ENCODE data around the gene CP. TPM values are rescaled to one million over a fixed set of nuclear protein-coding genes. Genes with fewer than 3 reads are reported as not detected.

CP gene
- total RNA-seq, 5 donors from 2014 or later (not counting 1 experiment from before 2014, with no cell fraction given), result 0.69 to 1.9 (median 0.73) TPM; not detected in 2

DNA sequence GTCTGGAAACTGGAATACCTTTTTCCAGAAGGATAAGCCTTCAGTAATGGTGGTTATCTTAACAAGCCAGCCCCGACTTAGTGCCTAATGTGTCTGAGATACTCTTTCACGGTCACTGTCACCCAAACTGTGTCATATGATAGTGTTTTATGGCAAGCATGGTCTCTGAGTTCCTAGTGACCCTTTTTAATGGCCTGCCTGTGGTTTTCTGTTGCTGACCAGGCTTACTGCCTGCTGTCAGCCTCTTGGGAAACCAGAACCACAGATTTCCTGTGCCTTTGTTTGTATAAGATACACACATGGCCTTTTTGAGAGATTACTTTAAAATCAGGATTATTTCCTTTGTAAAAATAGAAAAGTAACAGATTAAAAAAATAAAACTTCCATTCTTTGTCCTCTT, 69.8 kb downstream of the CP start:
- H3K9me3 ChIP-seq, result no peaks in the 10 kb centered on the region
- H3K27me3 Mint-ChIP-seq, result no peaks in the 10 kb centered on the region
- ChIA-PET POLR2A (no interaction called here), CTCF (interaction anchor here (0.5 to 1.5 kb wide), 2 partner anchors 27 to 31 kb away, joined by 5 read pairs; no protein-coding TSS in a partner anchor)
- H3K4me1 Mint-ChIP-seq, result peaks cover 5 to 20% (median 11%) of the 10 kb centered on the region in 3 donors
- H3K36me3 ChIP-seq (ENCODE audit: control insufficient read depth in 2 of 2, extremely low read depth in 1 of 2, insufficient read depth in 1 of 2, low read length in 1 of 2), result peaks cover 0 to 46% of the 10 kb centered on the region in 2 donors
- H3K27ac Mint-ChIP-seq, result peak overlapping the region in 1 of 2 donors; percentile 25
- H3K27me3 ChIP-seq (replicated peaks in 1 of 2; ENCODE audit: control insufficient read depth in 2 of 2, extremely low read depth in 1 of 2, insufficient read depth in 2 of 2, low read length in 1 of 2), result no peaks in the 10 kb centered on the region
- peaks cover 3 to 8% of the 10 kb centered on the region in 2 experiments for H3K4me1 ChIP-seq (ENCODE audit: control insufficient read depth in 1 of 2, extremely low read depth in 1 of 2, insufficient read depth in 2 of 2, low read length in 2 of 2)
- WGBS (ENCODE audit: insufficient coverage), result no CpG with 5 or more reads among the region's 2 CpGs
- DNase-seq, result no peak
- no peak for ATAC-seq (replicated peaks in 1 of 4)
- H3K27ac ChIP-seq (ENCODE audit: low read length), result no peak overlapping the region
- H3K9me3 Mint-ChIP-seq, result no peaks in the 10 kb centered on the region
- peaks cover 48% of the 10 kb centered on the region for H3K36me3 Mint-ChIP-seq
- no peak overlapping the region for H3K4me3 Mint-ChIP-seq
- no peak overlapping the region for H3K4me3 ChIP-seq (ENCODE audit: control insufficient read depth in 1 of 2, extremely low read depth in 1 of 2, low read length in 1 of 2)

DNA sequence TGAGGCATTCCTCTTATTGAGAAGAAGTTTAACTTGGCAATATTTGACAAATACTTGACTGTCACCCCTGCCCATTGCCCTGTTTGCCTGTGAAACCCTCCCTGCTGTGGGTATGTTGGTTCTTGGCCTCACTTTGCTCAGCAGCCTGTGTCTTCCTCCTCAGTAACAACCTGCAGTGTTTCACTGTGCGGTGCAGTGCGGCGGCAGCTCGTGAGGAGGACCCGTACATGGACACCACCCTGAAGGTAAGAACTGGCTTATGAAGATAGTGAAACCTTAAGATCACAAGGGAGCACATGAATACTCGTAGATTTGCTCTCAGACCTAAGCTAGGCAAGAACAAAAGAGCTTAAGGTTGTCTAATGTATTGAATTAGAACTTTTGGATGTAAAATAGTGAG, 71.2 kb downstream of the CP start:
- DNase-seq (no peak), ATAC-seq (replicated peaks in 1 of 4) (no peak)
- Mint-ChIP-seq H3K27me3 (no peaks in the 10 kb centered on the region), H3K9me3 (no peaks in the 10 kb centered on the region), H3K36me3 (peaks cover 43% of the 10 kb centered on the region), H3K4me3 (no peak overlapping the region), H3K4me1 (peaks cover 5 to 20% (median 11%) of the 10 kb centered on the region in 3 donors), H3K27ac (no peak overlapping the region)
- Histone ChIP-seq H3K4me1 (ENCODE audit: control insufficient read depth in 1 of 2, extremely low read depth in 1 of 2, insufficient read depth in 2 of 2, low read length in 2 of 2) (peaks cover 12 to 14% of the 10 kb centered on the region in 2 experiments), H3K27me3 (replicated peaks in 1 of 2; ENCODE audit: control insufficient read depth in 2 of 2, extremely low read depth in 1 of 2, insufficient read depth in 2 of 2, low read length in 1 of 2) (no peaks in the 10 kb centered on the region), H3K27ac (ENCODE audit: low read length) (no peak overlapping the region), H3K9me3 (no peaks in the 10 kb centered on the region), H3K4me3 (ENCODE audit: control insufficient read depth in 1 of 2, extremely low read depth in 1 of 2, low read length in 1 of 2) (no peak overlapping the region), H3K36me3 (ENCODE audit: control insufficient read depth in 2 of 2, extremely low read depth in 1 of 2, insufficient read depth in 1 of 2, low read length in 1 of 2) (peaks cover 0 to 38% of the 10 kb centered on the region in 2 donors)
- WGBS (ENCODE audit: insufficient coverage), result 100% methylated on average over 5 of the region's 6 CpGs
- ChIA-PET POLR2A (no interaction called here), CTCF (interaction anchor here in 1 of 2 donors (1.5 kb wide), 1 partner anchor 30 kb away, joined by 5 read pairs; no protein-coding TSS in a partner anchor)

DNA sequence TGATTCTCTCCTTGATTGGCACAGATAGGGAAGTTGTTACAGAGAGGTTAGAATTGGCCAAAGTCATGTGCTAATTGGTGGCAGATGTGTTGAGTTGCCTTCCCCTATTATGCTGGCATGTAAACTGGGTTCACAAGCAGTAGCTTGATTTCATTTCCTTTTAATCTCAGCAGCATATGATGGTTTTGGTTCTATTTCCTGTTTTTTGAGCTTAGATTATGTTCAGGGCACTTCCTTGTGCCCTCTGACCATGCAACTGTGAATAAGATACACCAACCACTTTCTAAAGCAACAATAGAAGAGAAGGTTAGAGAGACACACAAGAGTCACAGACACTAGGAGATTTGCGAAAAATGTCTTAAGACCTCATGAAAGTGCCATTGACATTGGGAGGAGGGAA, 75.7 kb downstream of the CP start:
- DNase-seq, result peak in 2 of 35 experiments; percentile 5 to 7
- H3K4me3 ChIP-seq (ENCODE audit: control insufficient read depth in 1 of 2, extremely low read depth in 1 of 2, low read length in 1 of 2), result no peak overlapping the region
- H3K4me1 ChIP-seq (ENCODE audit: control insufficient read depth in 1 of 2, extremely low read depth in 1 of 2, insufficient read depth in 2 of 2, low read length in 2 of 2), result peaks cover 9 to 15% of the 10 kb centered on the region in 2 experiments
- H3K27me3 Mint-ChIP-seq, result no peaks in the 10 kb centered on the region
- ATAC-seq (replicated peaks in 1 of 4), result peak; percentile 43 to 89 (median 70)
- no peaks in the 10 kb centered on the region for H3K9me3 Mint-ChIP-seq
- peak overlapping the region; percentile 56 for H3K27ac ChIP-seq (ENCODE audit: low read length)
- CTCF ChIA-PET, result interaction anchor here (0.5 to 1.1 kb wide), 4 partner anchors 15 to 131 kb away, joined by 3 to 4 read pairs (median 4); partner anchors contain the start of gene HPS3 (in 1 of the 2)
- WGBS (ENCODE audit: insufficient coverage), result no CpG with 5 or more reads among the region's 1 CpG
- peaks cover 43% of the 10 kb centered on the region for H3K36me3 Mint-ChIP-seq
- POLR2A ChIA-PET, result interaction anchor here in 1 of 2 donors (1.0 kb wide), 1 partner anchor 16 kb away, joined by 3 read pairs; no protein-coding TSS in a partner anchor
- no peak overlapping the region for H3K4me3 Mint-ChIP-seq
- peaks cover 5 to 41% of the 10 kb centered on the region in 2 donors for H3K36me3 ChIP-seq (ENCODE audit: control insufficient read depth in 2 of 2, extremely low read depth in 1 of 2, insufficient read depth in 1 of 2, low read length in 1 of 2)
- H3K27me3 ChIP-seq (replicated peaks in 1 of 2; ENCODE audit: control insufficient read depth in 2 of 2, extremely low read depth in 1 of 2, insufficient read depth in 2 of 2, low read length in 1 of 2), result no peaks in the 10 kb centered on the region
- H3K27ac Mint-ChIP-seq, result no peak overlapping the region
- no peaks in the 10 kb centered on the region for H3K9me3 ChIP-seq
- peaks cover 9 to 17% (median 12%) of the 10 kb centered on the region in 3 donors for H3K4me1 Mint-ChIP-seq

DNA sequence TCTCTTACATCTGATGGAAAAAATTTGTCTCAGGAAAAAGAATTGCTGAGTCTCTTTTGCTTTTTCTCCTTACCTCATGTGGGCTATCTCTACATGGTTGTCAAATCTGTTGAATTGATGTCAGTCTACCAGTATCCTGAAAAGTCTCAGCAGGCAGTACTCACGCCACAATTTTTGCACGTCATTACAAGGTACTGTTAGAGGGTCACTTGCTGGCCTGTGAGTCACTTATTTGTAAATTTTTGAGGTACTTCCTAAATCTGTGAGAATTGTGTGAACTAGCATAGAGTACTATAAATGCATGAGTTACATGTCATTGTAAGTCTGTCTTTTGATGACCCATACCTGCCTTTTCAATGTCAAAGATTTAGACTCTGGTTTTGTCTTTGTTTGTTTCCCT, 76.3 kb downstream of the CP start:
- Mint-ChIP-seq H3K36me3 (peaks cover 40% of the 10 kb centered on the region), H3K27ac (no peak overlapping the region), H3K4me3 (peak overlapping the region in 1 of 3 donors; percentile 2), H3K4me1 (peaks cover 9 to 15% (median 12%) of the 10 kb centered on the region in 3 donors), H3K27me3 (no peaks in the 10 kb centered on the region), H3K9me3 (no peaks in the 10 kb centered on the region)
- ChIA-PET POLR2A (interaction anchor here in 1 of 2 donors (1.0 kb wide), 1 partner anchor 15 kb away, joined by 3 read pairs; no protein-coding TSS in a partner anchor), CTCF (interaction anchor here (0.5 to 1.1 kb wide), 4 partner anchors 15 to 132 kb away, joined by 3 to 4 read pairs (median 4); partner anchors contain the start of gene HPS3 (in 1 of the 2))
- DNase-seq, result peak in 1 of 35 experiments; percentile 8
- H3K4me1 ChIP-seq (ENCODE audit: control insufficient read depth in 1 of 2, extremely low read depth in 1 of 2, insufficient read depth in 2 of 2, low read length in 2 of 2), result peaks cover 9 to 15% of the 10 kb centered on the region in 2 experiments
- no peaks in the 10 kb centered on the region for H3K9me3 ChIP-seq
- peaks cover 5 to 38% of the 10 kb centered on the region in 2 donors for H3K36me3 ChIP-seq (ENCODE audit: control insufficient read depth in 2 of 2, extremely low read depth in 1 of 2, insufficient read depth in 1 of 2, low read length in 1 of 2)
- H3K4me3 ChIP-seq (ENCODE audit: control insufficient read depth in 1 of 2, extremely low read depth in 1 of 2, low read length in 1 of 2), result no peak overlapping the region
- 100% methylated on average over 2 of the region's 2 CpGs for WGBS (ENCODE audit: insufficient coverage)
- no peaks in the 10 kb centered on the region for H3K27me3 ChIP-seq (replicated peaks in 1 of 2; ENCODE audit: control insufficient read depth in 2 of 2, extremely low read depth in 1 of 2, insufficient read depth in 2 of 2, low read length in 1 of 2)
- peak overlapping the region; percentile 56 for H3K27ac ChIP-seq (ENCODE audit: low read length)
- no peak for ATAC-seq (replicated peaks in 1 of 4)

DNA sequence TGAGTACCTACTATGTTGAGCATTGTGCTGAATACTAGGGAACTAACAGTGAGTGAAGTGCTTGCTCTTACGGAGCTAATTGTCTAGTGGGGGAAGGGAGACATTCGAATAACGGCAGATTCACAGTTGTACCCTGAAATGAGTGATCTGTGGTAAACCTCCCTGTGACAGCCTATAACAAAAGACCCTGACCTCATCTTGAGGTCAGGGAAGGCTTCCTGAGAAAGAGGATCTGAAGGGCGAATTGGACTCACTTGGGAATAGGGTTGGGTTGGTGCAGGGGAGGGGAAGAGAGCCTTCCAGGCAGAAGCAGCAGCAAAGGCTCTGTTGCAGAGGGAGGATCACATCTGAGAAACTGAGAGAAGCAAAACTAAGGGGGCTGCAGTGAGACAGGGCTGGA, 78.9 kb downstream of the CP start:
- H3K27me3 Mint-ChIP-seq, result no peaks in the 10 kb centered on the region
- peaks cover 29% of the 10 kb centered on the region for H3K36me3 Mint-ChIP-seq
- POLR2A ChIA-PET, result no interaction called here
- H3K27me3 ChIP-seq (replicated peaks in 1 of 2; ENCODE audit: control insufficient read depth in 2 of 2, extremely low read depth in 1 of 2, insufficient read depth in 2 of 2, low read length in 1 of 2), result no peaks in the 10 kb centered on the region
- no peak overlapping the region for H3K4me3 ChIP-seq (ENCODE audit: control insufficient read depth in 1 of 2, extremely low read depth in 1 of 2, low read length in 1 of 2)
- peaks cover 12 to 24% (median 23%) of the 10 kb centered on the region in 3 donors for H3K4me1 Mint-ChIP-seq
- H3K36me3 ChIP-seq (ENCODE audit: control insufficient read depth in 2 of 2, extremely low read depth in 1 of 2, insufficient read depth in 1 of 2, low read length in 1 of 2), result peaks cover 5 to 27% of the 10 kb centered on the region in 2 donors
- H3K27ac Mint-ChIP-seq, result no peak overlapping the region
- WGBS (ENCODE audit: insufficient coverage), result 100% methylated on average over 1 of the region's 4 CpGs
- H3K4me1 ChIP-seq (ENCODE audit: control insufficient read depth in 1 of 2, extremely low read depth in 1 of 2, insufficient read depth in 2 of 2, low read length in 2 of 2), result peaks cover 9 to 15% of the 10 kb centered on the region in 2 experiments
- ATAC-seq (replicated peaks in 1 of 4) (no peak), DNase-seq (no peak)
- CTCF ChIA-PET, result no interaction called here
- no peaks in the 10 kb centered on the region for H3K9me3 ChIP-seq
- no peak overlapping the region for H3K27ac ChIP-seq (ENCODE audit: low read length)
- no peak overlapping the region for H3K4me3 Mint-ChIP-seq
- no peaks in the 10 kb centered on the region for H3K9me3 Mint-ChIP-seq

DNA sequence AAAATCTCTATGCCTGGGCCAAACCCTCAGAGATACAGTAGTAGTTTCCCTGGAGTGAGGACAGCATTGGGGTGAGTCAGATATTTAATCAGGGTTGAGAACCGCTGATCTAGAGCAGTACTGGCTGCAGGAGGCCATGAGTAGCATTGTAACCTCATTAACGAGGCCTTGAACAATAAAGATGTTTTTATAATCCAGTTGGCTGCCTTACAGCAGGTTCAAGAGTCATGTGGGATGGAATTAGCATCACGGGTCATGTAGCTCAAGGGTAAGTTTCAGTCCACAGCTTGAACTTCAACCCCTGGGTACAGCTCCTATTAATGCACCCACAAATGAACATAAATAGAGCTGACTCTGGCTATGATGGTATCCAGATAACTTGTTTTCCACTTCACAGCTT, 87.1 kb downstream of the CP start:
- H3K36me3 ChIP-seq (ENCODE audit: control insufficient read depth in 2 of 2, extremely low read depth in 1 of 2, insufficient read depth in 1 of 2, low read length in 1 of 2), result no peaks in the 10 kb centered on the region
- Mint-ChIP-seq H3K9me3 (no peaks in the 10 kb centered on the region), H3K4me1 (peaks cover 58 to 59% (median 58%) of the 10 kb centered on the region in 3 donors), H3K27me3 (no peaks in the 10 kb centered on the region), H3K4me3 (no peak overlapping the region), H3K27ac (no peak overlapping the region), H3K36me3 (peaks cover 9% of the 10 kb centered on the region)
- ChIA-PET POLR2A (no interaction called here), CTCF (interaction anchor here in 1 of 2 donors (1.5 kb wide), 2 partner anchors 13 to 14 kb away, joined by 4 to 6 read pairs; no protein-coding TSS in a partner anchor)
- WGBS (ENCODE audit: insufficient coverage), result 100% methylated on average over 1 of the region's 3 CpGs
- no peaks in the 10 kb centered on the region for H3K9me3 ChIP-seq
- H3K4me3 ChIP-seq (ENCODE audit: control insufficient read depth in 1 of 2, extremely low read depth in 1 of 2, low read length in 1 of 2), result no peak overlapping the region
- no peak overlapping the region for H3K27ac ChIP-seq (ENCODE audit: low read length)
- peaks cover 10 to 11% of the 10 kb centered on the region in 2 experiments for H3K4me1 ChIP-seq (ENCODE audit: control insufficient read depth in 1 of 2, extremely low read depth in 1 of 2, insufficient read depth in 2 of 2, low read length in 2 of 2)
- ATAC-seq (replicated peaks in 1 of 4), result no peak
- H3K27me3 ChIP-seq (replicated peaks in 1 of 2; ENCODE audit: control insufficient read depth in 2 of 2, extremely low read depth in 1 of 2, insufficient read depth in 2 of 2, low read length in 1 of 2), result no peaks in the 10 kb centered on the region
- DNase-seq, result no peak
